Fibroblast of lung (primary cell): ENCODE results near the gene ACTG1. TPM values are rescaled to one million over a fixed set of nuclear protein-coding genes. Genes with fewer than 3 reads are reported as not detected.

Experiments used
- DNase-seq, 2 donors: peaks; one replicate each; pipeline versions ENCODE4 v3.0.0 to v3.0.0-alpha.2; 2010; ENCODE audit warnings: low read depth in 2 of 2
- H2AFZ ChIP-seq: 2 replicates; pipeline ENCODE4 v1.5.1; 2012; ENCODE audit warnings: low read length, control low read depth, inconsistent platforms
- H3K27ac ChIP-seq: 2 replicates; pipeline ENCODE4 v1.5.1; 2011; ENCODE audit warnings: low read length, control low read depth; ENCODE audit not compliant: insufficient read depth
- H3K27me3 ChIP-seq: 2 replicates; pipeline ENCODE4 v1.5.1; 2011; ENCODE audit warnings: mild to moderate bottlenecking, low read length; ENCODE audit not compliant: control insufficient read depth, insufficient read depth
- H3K36me3 ChIP-seq: 2 replicates; pipeline ENCODE4 v1.5.1; 2011; ENCODE audit warnings: low read length; ENCODE audit not compliant: control insufficient read depth, insufficient read depth
- H3K4me1 ChIP-seq: 2 replicates; pipeline ENCODE4 v1.5.1; 2011; ENCODE audit warnings: low read length; ENCODE audit not compliant: control insufficient read depth, insufficient read depth; ENCODE audit errors: extremely low read depth
- H3K4me2 ChIP-seq: 2 replicates; pipeline ENCODE4 v1.5.1; 2011; ENCODE audit warnings: low read length, control low read depth; ENCODE audit not compliant: insufficient read depth; ENCODE audit errors: extremely low read depth
- H3K4me3 ChIP-seq, 4 experiments: fragments of 200-600 bp in 1 of 4; sonication (generic) in 1 of 4; replicated peaks in 1 of 4; 2 replicates each; pipeline ENCODE4 v1.5.1; 2011 to 2016; ENCODE audit warnings: low read length in 4 of 4, low read depth in 3 of 4, mild to moderate bottlenecking in 3 of 4, control low read depth in 2 of 4, inconsistent platforms in 1 of 4, mixed read lengths in 1 of 4; ENCODE audit not compliant: insufficient read depth in 1 of 4; ENCODE audit errors: control extremely low read depth in 1 of 4
- H3K79me2 ChIP-seq: 2 replicates; pipeline ENCODE4 v1.5.1; 2012; ENCODE audit warnings: mild to moderate bottlenecking, low read length, inconsistent platforms; ENCODE audit not compliant: control insufficient read depth, insufficient read depth
- H3K9ac ChIP-seq: 2 replicates; pipeline ENCODE4 v1.5.1; 2011; ENCODE audit warnings: mild to moderate bottlenecking, low read length, control low read depth; ENCODE audit not compliant: insufficient read depth
- H3K9me3 ChIP-seq: 2 replicates; pipeline ENCODE4 v1.5.1; 2012; ENCODE audit warnings: low read depth, low read length; ENCODE audit not compliant: control insufficient read depth, insufficient read depth
- H4K20me1 ChIP-seq: 2 replicates; pipeline ENCODE4 v1.5.1; 2011; ENCODE audit warnings: low read length; ENCODE audit not compliant: control insufficient read depth, insufficient read depth; ENCODE audit errors: extremely low read depth
- EZH2 ChIP-seq: IDR thresholded peaks from 2 replicates; pipeline ENCODE4 v1.5.1; 2012; ENCODE audit warnings: low read length, control low read depth, mild to moderate bottlenecking; ENCODE audit errors: missing control alignments
- polyA plus RNA-seq, 2 donors: library from polyadenylated mRNA; depleted of rRNA in 1 of 2; stranded (reverse) in 1 of 2; unstranded in 1 of 2; fragments of >200 nt; gene quantifications; 2 replicates each; pipeline ENCODE4 v1.2.1, GENCODE V29; 2011 to 2012; ENCODE audit warnings: missing spikeins in 1 of 2
- total RNA-seq: library from RNA; depleted of rRNA; stranded (reverse); fragments of >200 nt; gene quantifications from 2 replicates; pipeline ENCODE4 v1.2.1, GENCODE V29; 2014
- TF ChIP-seq, protein P1 (sequence below), 2 donors: IDR thresholded peaks in 1 of 2; conservative IDR thresholded peaks in 1 of 2; 1 replicate in 1 of 2; 2 replicates in 1 of 2; pipeline ENCODE4 v1.5.1; 2011 to 2012; ENCODE audit warnings: low read length in 2 of 2, control low read depth in 1 of 2, inconsistent platforms in 1 of 2, low read depth in 1 of 2, mild to moderate bottlenecking in 1 of 2

ACTG1 gene
- total and polyA plus RNA-seq, 2 donors (not counting 1 experiment from before 2014, with no cell fraction given), result 5,538 to 8,446 TPM

DNA sequence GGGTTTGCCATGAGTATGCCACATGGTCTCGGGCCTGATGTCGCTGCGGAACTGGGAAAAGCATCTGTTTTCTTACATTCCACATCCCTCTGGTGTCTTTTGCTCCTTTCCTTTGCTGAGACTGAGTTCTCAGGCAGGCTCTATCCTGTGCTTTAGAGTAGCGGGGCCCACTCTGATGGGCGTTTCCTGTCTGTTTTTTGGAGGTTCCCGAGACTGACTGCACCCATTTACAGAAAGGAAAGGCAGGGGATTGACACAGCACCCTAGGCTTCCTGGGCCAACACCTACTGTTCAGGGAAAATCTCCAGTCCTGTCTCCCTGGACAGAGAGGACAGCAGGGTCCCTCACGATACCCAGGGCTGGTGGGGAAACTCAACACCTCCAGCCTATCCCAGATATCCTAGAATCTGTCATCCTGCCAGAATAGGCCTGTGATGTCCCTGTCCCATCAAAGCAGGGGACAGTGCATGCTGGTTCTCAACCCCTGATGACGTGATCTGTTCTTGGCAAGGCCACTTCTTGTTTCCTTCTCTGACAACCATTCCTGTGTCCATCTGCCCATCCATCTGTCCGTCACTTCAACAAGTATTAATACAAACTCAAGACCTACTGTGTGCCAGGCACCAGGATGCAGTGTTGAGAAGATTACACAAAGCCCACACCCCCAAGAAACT is 42.2 kb downstream of the ACTG1 start:
- Histone ChIP-seq H3K79me2 (no peaks in the 10 kb centered on the region), H3K4me3 (no peak overlapping the region), H3K9ac (no peak overlapping the region), H3K9me3 (no peaks in the 10 kb centered on the region), H4K20me1 (no peaks in the 10 kb centered on the region), H3K27me3 (no peaks in the 10 kb centered on the region), H3K4me1 (no peaks in the 10 kb centered on the region), H2AFZ (no peak overlapping the region), H3K36me3 (no peaks in the 10 kb centered on the region), H3K27ac (no peak overlapping the region), H3K4me2 (no peak overlapping the region)
- no peak for DNase-seq
- TF ChIP-seq, protein P1, sequence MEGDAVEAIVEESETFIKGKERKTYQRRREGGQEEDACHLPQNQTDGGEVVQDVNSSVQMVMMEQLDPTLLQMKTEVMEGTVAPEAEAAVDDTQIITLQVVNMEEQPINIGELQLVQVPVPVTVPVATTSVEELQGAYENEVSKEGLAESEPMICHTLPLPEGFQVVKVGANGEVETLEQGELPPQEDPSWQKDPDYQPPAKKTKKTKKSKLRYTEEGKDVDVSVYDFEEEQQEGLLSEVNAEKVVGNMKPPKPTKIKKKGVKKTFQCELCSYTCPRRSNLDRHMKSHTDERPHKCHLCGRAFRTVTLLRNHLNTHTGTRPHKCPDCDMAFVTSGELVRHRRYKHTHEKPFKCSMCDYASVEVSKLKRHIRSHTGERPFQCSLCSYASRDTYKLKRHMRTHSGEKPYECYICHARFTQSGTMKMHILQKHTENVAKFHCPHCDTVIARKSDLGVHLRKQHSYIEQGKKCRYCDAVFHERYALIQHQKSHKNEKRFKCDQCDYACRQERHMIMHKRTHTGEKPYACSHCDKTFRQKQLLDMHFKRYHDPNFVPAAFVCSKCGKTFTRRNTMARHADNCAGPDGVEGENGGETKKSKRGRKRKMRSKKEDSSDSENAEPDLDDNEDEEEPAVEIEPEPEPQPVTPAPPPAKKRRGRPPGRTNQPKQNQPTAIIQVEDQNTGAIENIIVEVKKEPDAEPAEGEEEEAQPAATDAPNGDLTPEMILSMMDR (conservative IDR thresholded peaks at IDR 0.05 in 1 of 2, IDR thresholded peaks at IDR 0.05 in 1 of 2; ENCODE audit: low read depth in 1 of 2, low read length in 2 of 2), result no peak
- no peak for TF ChIP-seq EZH2

DNA sequence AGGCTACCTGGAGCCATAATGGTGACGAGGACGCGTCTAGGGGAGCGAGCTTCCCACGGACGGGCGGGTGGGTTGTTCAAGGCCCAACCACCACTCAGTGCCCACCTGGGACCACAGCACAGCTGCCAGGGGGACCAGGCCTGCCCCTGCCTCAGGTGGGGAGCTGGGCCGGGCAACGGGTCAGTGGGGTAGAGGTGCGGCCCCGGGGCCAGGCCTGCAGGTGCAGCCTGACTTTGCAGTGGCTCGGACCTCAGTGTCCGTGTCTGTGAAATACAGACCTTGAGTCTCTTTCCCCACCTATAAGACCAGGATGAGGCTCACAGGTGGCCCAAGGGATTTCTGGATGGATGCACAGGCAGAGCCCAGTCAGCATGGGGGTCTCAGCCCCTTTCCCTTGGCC is 43.3 kb downstream of the ACTG1 start:
- no peak overlapping the region for H2AFZ ChIP-seq
- H4K20me1 ChIP-seq, result no peaks in the 10 kb centered on the region
- H3K27ac ChIP-seq, result no peak overlapping the region
- no peaks in the 10 kb centered on the region for H3K4me1 ChIP-seq
- no peak overlapping the region for H3K4me2 ChIP-seq
- TF ChIP-seq, protein P1 (conservative IDR thresholded peaks at IDR 0.05 in 1 of 2, IDR thresholded peaks at IDR 0.05 in 1 of 2; ENCODE audit: low read depth in 1 of 2, low read length in 2 of 2), result no peak
- no peak overlapping the region for H3K4me3 ChIP-seq
- no peaks in the 10 kb centered on the region for H3K36me3 ChIP-seq
- no peaks in the 10 kb centered on the region for H3K9me3 ChIP-seq
- no peaks in the 10 kb centered on the region for H3K79me2 ChIP-seq
- H3K9ac ChIP-seq, result no peak overlapping the region
- no peak for DNase-seq
- H3K27me3 ChIP-seq, result no peaks in the 10 kb centered on the region

DNA sequence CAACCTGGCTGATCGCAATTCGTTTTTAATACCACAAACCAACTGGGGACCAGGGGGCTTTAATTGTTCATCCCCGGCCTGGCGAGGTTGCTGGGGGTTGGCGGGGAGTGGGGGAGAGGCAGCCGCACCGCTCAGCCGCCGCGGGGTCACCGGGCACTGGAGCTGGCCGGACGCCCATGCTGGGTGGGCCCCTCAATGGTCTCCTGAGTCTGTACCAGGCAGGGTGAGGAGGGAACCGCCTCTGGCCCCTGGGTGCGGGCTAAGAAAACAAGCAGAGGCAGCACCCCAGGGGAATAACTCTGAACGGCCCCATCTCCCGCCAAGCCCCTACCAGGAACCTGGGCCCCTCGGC is 43.9 kb downstream of the ACTG1 start:
- Histone ChIP-seq H3K4me1 (no peaks in the 10 kb centered on the region), H4K20me1 (no peaks in the 10 kb centered on the region), H3K79me2 (no peaks in the 10 kb centered on the region), H3K27ac (no peak overlapping the region), H3K4me2 (no peak overlapping the region), H3K9me3 (no peaks in the 10 kb centered on the region), H3K36me3 (peaks cover under 1% of the 10 kb centered on the region), H3K9ac (no peak overlapping the region), H3K27me3 (no peaks in the 10 kb centered on the region), H2AFZ (no peak overlapping the region), H3K4me3 (no peak overlapping the region)
- no peak for TF ChIP-seq EZH2
- TF ChIP-seq, protein P1 (conservative IDR thresholded peaks at IDR 0.05 in 1 of 2, IDR thresholded peaks at IDR 0.05 in 1 of 2; ENCODE audit: low read depth in 1 of 2, low read length in 2 of 2), result no peak
- no peak for DNase-seq
